DMS79 (cell line): Measurements from ENCODE around the gene KCNQ1.

ENCODE experiments used
- DNase-seq: peaks from one replicate; lab custom pipeline; 2025; lab: John Stamatoyannopoulos, UW

KCNQ1 gene

DNA sequence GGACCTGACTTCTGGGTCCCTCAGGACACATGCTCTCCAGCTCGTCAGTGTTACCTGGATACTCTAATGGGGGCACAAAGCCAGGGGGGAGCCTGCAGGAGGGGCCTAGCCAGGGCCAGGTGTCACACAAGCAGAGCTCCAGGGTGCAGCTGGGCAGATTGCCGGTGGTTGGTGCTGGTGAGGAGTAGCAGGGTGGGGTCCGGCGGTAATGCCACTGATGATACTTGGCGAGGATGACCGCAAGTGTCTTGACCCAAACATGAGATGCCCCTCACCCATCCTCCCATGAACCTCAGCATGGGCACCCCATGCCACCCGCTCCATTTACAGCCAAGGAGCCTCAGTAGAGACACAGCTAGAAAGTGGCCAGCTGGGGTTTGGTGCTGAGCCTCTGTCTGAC is 270.1 kb downstream of the KCNQ1 start:
- DNase-seq: no peak

DNA sequence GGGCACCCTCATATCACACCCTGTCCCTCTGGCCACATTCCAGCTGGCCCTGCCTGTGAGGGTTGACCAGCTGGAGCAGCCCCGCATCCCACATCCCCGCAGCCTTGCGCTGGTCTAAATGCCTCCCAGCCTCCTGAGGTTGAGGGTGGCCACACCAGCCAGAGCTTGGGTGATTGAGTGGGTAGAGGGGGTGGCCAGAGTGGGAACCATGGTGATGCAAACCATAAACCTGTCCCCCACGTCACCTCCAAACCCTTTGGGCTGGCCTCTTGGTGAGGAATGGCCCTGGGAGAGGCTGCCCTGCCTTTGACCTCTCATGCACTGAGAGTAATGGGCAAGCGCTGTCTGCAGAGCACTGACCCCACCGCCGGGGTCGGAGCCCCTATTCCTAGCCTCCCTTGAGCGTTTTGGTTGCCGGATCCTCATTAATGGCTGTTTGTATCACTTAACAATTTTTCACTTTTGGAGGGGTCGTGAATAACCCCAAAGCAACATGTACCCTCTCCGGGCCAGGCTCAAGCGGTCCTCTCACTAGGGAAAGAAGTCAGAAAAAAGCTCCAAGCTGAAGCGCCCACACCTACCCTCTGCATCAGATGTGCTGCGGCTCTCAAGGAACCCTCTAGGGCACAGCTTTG is 271.0 kb downstream of the KCNQ1 start:
- no peak for DNase-seq

DNA sequence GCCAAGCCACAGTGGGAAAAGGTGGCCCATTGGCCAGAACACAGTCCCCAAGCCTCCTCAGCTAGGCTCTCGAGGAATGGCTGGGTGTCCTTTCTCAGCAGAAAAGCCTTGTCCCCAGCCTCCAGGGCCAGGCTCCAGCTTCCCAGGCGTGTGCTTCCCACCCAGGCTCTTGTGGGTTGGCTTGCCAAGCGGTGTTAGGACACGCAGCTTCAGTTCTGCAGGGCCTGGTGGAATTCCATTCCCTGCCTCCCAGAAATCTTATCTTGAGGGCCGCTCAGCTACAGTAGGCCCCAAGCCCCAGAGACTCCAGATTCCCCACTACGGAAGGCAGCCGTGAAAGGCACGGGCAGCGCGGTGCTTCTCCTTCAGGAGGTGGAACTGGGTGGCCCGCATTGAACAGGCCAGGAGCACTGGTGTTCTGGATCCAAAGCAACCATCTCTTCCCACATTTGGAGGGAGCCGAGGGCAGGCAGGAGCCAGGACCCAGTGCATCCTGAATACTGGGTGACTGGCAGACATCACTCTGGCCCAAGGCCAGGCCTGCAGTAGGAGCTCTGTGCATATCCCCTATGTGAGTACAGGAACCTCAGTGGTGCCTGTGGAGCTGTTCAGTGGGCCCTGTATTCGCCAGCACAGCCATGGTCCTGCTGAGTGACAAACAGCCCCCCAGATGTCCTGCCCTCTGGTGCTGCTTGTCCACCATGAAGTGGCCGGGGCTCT is 271.7 kb downstream of the KCNQ1 start:
- no peak for DNase-seq

DNA sequence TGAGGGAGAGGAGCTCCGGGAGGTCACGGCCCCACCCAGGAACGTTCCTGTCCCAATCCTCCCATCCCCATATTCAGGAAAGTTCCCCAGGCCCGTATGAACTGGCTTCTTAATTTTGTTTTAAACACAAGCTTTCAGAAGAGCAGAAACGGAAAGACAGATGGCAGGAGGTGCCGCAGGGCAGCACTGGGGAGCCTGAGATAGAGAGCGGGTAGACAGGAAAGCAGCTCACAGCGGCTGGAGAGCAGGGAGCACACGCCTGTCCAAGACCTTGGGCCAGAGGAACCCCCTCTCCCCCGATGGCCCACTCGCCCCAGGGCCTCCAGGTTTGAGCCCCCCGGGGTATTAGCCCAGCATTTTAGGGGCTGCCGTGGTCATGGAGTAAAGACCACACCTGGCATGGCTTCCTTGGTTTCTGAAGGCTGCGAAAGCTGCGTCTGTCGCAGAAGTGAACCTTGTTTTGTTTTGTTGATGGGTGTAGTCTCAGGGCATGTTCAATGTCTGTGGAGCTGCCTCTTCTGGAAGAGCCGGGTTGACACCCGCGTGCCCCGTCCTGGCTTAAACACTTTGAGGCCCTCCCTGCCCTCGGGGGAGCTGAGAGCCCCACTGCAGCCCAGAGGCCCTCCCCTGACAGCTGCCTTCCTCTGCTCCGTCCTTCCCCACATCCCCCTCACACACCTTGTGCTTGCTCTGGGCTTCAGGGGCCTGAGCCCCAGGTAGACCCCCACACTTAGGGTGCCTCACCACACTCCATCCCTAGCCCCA is 272.9 kb downstream of the KCNQ1 start:
- no peak for DNase-seq

DNA sequence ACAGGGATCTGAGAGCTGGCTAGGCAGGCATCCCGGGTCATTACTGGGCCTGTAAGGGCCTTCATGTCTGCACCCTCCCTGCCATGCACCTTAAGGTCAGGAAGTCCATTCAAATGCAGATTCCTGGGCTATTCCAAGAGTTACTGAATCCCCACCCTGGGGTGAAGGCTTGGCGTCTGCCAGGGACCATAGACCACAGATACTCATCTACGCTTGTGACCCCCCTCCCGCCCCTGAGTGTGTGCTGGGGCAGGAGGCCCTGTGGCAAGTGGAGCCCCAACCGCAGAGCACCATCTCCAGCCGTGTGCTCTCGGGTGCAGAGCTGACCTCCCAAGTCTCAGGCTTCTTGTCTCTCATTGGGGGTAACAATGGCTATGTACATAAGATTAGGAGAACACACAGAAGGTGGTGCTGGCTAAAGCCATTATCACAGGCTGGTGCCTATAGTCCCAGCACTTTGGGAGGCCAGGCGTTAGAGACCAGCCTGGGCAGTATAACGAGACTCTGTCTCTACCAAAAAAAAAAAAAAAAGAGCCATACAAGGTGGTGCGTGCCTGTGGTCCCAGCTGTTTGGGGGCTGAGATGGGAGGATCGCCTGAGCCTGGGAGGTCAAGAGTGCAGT is 274.1 kb downstream of the KCNQ1 start:
- no peak for DNase-seq

DNA sequence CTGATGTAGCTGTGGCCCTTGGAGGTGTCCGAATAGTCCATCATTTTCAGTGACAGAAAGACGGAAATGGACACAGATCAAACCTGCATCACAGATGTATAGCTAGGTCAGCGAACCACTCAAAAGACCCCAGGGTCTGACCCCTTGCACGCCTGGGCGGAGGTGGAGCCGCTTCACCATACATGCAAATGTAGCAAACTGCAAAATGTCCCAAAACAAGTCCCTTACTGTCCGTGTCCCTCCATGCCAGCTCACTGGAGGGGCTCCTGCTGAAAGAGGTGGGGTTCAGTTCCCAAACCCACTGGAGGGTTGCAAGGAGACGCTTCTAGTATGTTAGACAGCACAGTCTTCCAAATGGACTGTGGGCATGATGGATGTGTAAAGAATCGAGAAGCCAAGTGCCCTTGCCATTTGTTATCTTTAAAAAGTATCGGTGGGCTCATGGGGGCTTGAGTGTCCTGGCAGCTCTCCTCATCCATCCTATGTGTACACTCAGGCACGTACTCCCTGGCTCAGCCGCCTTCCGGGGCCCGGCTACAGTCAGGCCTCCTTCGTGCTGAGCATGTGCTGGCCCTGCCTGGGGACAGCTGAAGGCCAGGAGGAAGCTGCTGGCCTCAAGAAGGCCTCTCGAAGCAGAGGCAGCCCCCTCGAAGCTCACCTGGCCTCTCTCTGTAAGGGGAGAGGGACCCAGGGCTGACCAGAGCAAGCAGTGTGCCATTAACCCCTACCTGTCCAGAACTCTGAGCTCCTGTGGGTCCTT is 275.2 kb downstream of the KCNQ1 start:
- DNase-seq: no peak

DNA sequence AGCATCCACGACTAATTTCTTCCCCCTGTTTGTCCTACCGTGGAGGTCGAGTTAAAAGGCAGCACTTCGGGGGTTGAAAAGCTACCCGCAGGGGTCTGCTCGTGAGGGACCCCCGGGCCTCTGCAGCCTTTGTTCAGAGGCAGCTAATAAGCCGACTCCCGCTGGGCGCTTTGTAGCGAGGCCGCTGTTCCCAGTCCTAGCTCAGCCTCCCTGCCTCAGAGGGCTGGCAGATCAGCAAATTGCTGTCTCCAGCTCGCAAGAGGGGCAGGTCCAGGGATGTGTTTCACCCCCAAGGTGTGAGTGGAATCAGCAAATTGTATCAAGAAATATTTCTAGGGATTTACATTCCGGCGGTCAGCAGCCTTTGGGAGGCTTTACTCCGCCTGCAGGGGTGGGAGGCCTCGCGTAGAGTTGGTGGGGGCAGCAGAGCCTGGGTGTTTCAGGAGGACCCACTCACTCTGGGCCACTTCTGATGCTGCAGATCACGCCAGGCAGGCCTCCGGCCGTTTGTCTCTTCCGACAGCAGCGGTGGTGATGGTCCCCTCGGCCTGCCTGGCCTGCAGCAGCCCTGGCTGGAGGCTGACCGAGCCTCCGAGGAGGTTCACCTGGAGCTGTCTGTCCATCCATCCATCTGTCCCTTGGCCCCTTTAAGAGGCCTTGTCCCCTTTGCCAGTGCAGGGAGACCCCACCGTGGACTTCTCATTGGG is 276.6 kb downstream of the KCNQ1 start:
- no peak for DNase-seq

DNA sequence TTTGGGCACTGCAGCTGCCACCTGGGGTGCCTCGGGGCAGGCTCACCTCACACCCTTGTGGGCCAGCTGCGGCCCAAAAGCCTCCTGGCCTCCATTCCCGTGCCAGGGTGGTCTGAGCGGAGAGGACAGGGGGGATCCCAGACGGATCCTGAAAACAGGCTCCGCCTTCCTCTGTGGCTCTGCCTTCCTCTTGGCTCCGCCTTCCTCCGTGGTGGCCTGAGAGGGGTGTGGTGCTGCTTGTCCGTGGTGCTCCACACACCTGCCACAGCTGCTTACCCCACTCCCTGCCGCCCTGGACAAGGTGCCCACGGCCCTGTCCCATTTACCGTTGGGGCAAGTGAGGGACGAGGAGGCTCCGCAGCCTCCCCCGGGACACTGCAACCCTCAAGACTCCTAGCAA is 278.1 kb downstream of the KCNQ1 start:
- DNase-seq: no peak

DNA sequence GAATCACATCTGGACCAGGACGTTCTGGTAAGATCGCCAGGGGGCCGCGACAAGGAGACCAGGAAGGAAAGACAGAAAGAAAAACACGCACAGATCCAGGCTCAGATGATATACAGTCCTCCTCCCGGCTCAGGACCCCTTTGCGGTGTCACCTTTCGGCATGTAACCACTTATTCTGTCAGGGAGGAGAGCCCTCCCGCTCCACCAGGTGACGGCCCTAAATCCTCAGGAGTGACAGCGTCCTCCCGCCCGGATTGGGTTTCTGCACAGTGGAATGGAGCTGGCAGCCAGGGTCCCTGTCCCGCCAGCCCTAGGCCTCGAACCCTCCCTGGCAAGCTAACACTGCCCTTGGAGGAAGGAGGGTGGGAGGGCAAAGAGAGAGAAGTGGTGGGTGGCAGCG is 279.3 kb downstream of the KCNQ1 start:
- DNase-seq: no peak

DNA sequence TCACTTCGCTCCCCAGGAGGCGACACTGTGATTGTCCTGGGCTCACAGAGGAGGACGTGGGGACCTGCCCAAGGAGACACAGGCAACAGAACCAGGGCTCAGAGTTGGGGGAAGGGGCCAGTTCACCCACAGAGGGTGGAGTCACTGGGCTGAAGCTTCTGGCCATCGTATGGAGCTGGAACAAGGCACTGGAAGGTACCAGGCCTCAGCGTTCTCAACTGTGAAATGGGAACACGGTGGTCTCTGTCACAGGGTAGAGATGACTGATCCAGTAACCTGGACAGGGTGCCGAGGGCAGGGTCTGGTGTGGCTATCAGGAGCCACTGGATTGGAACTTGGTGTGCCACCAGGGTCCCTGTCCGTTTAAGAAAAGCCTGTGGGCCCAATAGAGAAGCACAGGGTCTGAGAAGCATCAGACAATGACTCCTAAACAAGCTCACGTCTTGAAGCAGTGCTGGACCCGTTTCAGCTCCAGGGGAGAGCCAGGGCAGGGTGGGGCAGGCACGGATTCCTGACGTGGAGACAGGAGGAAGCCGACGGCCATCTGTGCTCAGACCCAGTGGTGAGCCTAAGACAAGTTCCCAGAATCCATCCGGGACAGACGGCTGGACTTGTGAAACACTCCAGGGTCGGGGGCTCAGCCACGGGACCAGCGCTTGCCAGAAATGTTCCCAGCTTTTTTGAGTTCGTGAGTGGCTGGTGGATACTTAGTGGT is 280.0 kb downstream of the KCNQ1 start:
- DNase-seq: no peak

DNA sequence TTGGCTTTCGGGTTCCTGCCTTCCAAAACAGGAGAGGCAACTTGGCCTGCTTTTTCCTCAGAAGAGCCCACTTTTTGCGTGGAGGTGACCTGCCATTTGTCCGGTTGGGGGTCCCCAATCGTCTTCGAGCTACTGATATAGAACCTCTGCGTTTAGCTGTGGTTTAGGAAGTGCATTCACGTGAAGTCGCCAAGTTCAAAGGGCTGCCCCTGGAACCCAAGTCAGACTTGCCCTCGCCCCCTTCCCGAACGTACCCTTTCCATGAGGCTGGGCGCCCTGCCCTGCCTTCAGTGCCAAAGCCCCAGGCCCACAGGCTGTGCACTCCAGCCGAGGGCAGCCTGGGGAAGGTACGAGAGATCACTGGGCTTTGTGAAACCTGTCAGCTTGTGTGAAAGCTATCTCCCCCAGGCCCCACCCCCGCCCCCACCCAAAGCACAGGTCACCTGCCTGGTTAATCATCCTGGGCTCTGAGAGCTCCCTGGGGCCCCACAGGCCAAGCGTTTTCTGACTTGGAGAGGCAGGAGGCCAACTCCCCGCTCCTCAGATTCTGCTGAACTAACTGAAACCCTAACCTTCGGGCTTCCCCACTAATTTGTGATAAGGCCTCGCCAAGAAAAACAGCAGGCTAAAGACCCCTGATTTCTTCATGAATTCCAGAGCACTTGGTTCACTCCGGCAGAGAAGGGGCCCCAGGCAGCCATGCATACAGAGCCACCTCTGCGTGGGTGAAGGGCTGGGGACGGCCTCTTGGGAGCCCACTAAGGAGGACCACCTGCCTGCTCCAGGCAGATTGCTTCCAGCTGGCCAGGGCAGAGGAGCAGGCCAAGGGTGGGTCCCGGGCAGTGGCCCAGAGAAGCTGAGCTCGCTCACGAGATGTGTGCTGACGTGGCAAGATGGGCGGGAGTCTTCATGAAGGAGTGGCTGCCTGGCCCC is 280.8 kb downstream of the KCNQ1 start:
- no peak for DNase-seq

DNA sequence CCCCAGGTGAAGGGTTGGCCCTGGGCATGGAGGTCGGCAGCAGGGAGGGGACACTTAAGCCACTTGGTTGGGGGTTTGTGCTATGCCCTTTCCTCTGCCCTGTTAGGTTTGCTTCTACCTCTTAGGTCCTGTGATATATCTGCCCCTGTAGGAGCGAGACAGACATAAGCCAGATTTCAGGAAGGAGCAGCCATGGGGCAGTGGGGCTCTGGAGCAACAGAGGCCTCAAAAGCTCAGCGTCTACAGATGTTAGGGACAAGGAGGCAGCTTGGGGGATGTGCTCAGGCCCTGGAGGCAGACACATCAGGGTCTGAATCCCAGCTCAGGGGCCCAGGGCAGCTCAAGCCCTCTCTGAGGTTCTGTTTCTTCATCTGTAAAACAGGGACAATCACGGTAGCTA is 282.2 kb downstream of the KCNQ1 start:
- DNase-seq: no peak

DNA sequence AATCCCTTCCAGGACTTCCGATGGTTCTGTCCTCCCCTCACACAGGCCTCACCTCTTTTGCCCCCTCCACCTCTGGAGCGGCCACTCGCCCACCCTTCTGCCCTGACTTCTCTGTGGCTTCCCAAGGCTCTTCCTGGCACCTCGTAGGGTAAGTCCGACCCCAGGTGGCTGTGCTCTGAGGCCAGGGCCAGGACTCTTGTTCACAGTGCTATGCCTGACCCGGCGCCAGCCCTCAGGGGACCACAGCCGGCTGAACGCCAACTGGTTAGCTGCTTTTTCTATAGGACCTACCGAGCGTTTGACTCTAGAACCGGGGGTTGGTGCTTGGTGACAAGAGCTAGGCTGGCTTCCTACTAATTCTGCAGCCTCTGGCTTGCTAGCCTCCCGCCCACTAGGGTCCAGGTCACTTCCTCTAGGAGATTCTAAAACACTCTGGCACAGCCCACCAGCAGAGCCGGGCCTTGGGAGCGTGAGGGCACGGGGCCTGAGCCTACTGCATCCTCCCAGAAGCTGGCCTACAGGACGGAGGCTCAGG is 283.4 kb downstream of the KCNQ1 start:
- DNase-seq: no peak

DNA sequence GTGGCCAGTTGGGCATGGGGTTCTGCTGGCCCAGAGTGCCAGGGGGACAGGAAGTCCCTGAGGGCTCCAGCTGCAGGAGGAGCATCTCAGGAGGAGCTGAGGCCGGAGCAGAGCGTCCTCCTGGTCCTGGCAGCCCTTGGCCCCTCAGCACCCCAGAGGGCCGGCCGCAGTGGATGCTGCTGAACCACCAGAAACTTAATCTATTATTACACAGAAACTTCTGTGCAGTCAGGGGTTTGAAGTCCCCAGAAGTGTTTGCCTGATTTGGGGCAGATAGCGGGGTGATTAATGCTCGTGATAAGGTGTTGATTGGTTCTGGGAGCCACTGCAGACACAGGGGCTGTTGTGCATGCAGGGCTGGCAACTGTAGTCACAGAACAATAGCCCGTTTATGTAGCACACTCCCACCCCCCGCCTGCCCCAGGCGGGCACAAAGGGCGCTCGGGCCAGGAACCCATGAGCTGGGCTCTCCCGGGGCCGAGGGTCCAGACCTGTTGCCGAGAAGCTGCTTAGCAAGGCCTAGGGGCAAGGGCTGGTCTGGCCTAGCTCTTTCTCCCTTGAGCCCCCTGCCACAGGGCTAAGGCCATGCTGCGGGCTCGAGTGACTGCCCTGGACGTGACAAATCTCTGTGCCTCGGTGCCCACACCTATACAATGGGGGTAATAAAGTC is 284.0 kb downstream of the KCNQ1 start:
- no peak for DNase-seq

DNA sequence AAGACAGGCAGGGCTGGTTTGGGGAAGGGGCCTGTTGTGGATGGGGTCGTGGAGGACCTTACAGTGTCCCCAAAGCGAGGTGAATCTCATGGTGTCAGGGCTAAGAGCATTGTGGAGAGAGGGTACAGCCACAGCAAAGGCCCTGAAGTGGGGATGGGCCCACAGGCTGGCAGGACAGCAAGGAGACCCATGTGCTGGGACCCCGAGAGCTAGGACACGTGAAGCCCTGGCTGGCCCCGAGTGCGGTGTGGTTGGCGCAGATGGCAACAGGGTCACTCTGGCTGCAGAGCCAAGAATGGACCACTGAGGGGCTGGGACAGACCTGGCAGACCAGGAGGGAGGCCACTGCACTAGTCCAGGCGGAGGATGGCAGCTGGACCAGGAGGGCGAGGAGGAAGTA is 285.0 kb downstream of the KCNQ1 start:
- no peak for DNase-seq

DNA sequence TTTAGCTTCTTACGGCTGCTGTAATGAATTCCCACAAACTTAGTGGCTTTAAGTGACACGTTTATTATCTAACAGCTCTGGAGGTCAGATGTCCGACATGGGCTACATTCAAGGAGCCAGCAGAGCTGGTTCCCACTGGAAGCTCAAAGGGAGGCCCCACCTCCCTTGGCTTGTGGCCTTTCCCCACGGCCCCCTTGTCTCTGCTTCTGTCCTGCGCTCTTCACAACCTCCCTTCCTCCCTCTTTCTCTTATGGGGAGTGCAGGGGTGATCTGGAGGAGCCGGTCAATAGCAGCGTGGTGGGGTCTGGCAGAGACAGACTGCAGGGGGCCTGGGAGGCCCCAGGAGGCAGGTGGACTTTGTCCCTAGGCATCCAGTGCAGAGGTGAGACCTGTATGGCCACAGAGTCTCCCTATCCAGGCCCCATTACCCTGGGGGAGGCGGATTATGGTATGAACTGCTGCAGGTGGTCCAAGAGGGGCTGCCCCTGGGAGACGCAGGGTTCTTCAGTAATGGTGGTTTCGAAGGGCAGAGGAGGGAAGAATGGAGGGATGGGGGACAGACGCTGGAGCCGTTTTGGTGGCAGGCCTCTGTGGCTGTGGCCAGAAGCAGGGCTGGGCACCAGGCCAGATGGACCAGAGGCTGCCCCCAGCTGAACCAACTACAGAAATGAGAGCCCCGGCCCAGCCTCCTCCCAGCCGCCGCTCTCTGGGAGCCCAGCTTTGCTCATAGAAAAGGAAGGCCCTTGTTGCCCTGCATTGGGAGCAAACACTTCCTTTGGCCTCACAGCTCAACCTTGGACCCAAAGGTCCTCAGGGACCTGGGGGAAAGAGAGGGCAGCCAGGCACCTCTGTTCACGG is 285.7 kb downstream of the KCNQ1 start:
- no peak for DNase-seq
